Measurements from ENCODE around the gene UBE4B.

Gene UBE4B

DNA sequence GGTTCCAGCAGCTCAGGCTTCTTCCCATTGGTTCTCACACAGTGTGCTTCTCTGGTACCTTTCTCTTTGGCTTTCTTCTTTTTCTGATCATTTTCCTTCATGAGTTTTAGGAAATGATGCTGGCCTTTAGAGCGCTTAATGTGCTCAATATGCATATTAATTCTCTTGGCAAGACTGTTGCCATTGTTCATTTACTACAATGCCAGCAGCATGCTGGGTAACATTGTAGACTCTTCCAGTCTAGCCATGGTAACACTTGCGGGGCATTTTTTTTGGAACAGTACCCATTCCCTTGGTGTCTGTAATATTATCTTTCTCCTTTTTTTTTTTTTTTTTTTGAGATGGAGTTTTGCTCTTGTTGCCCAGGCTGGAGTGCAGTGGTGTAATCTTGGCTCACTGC lies 21.7 kb downstream of the UBE4B start:
- no peak overlapping the region for H3K18ac ChIP-seq (ENCODE audit: low read length)
- no peak overlapping the region for H3K4me2 ChIP-seq (ENCODE audit: low read length)
- peaks cover 10% of the 10 kb centered on the region for H3K79me2 ChIP-seq (ENCODE audit: control insufficient read depth, insufficient read depth, low read length, poor library complexity)
- H2AK5ac ChIP-seq (ENCODE audit: low read length), result no peak overlapping the region
- H2BK5ac ChIP-seq (ENCODE audit: low read depth, low read length, poor library complexity), result no peak overlapping the region
- peaks cover 2% of the 10 kb centered on the region for H3K9me3 ChIP-seq (ENCODE audit: insufficient read depth, low read depth, low read length)
- no CpG with 5 or more reads among the region's 2 CpGs for WGBS (ENCODE audit: extremely low coverage, insufficient coverage, insufficient read length)
- H2BK12ac ChIP-seq (ENCODE audit: low read length), result no peak overlapping the region
- H3K4me1 ChIP-seq (ENCODE audit: control insufficient read depth in 1 of 2, insufficient read depth in 2 of 2, low read length in 2 of 2), result peaks cover 15 to 18% of the 10 kb centered on the region in 2 experiments
- H3K79me1 ChIP-seq (ENCODE audit: low read length), result peaks cover 7% of the 10 kb centered on the region
- H3K27me3 ChIP-seq (ENCODE audit: insufficient read depth, low read length), result no peaks in the 10 kb centered on the region
- H3K27ac ChIP-seq (ENCODE audit: low read depth, low read length), result no peak overlapping the region
- peaks cover 0 to 3% of the 10 kb centered on the region in 2 experiments for H3K36me3 ChIP-seq (ENCODE audit: control insufficient read depth in 1 of 2, insufficient read depth in 2 of 2, low read length in 2 of 2)
- H4K12ac ChIP-seq (ENCODE audit: low read depth, low read length), result no peak overlapping the region
- no peak overlapping the region for H3K23ac ChIP-seq (ENCODE audit: low read length)
- no peak for DNase-seq
- no peak overlapping the region for H3K9ac ChIP-seq (ENCODE audit: low read length)
- H4K91ac ChIP-seq (ENCODE audit: low read depth, low read length), result no peak overlapping the region
- no peak overlapping the region for H2BK120ac ChIP-seq (ENCODE audit: insufficient read depth, low read length, poor library complexity)
- no peak overlapping the region for H3K4me3 ChIP-seq (ENCODE audit: low read depth, low read length)
- H4K8ac ChIP-seq (ENCODE audit: low read depth, low read length), result no peak overlapping the region
- no peak overlapping the region for H3K4ac ChIP-seq (ENCODE audit: low read depth, low read length)
- H3K14ac ChIP-seq (ENCODE audit: low read length), result no peak overlapping the region
- no peak overlapping the region for H2AFZ ChIP-seq (ENCODE audit: insufficient read depth, low read length, poor library complexity)

GRCh38 chr1:10056599-10056987 lies 23.8 kb downstream of the UBE4B start:
- Histone ChIP-seq H3K36me3 (ENCODE audit: control insufficient read depth in 1 of 2, insufficient read depth in 2 of 2, low read length in 2 of 2) (peaks cover 0 to 3% of the 10 kb centered on the region in 2 experiments), H4K12ac (ENCODE audit: low read depth, low read length) (no peak overlapping the region), H3K79me2 (ENCODE audit: control insufficient read depth, insufficient read depth, low read length, poor library complexity) (peaks cover 12% of the 10 kb centered on the region), H3K4me3 (ENCODE audit: low read depth, low read length) (no peak overlapping the region), H4K8ac (ENCODE audit: low read depth, low read length) (no peak overlapping the region), H3K27me3 (ENCODE audit: insufficient read depth, low read length) (no peaks in the 10 kb centered on the region), H4K91ac (ENCODE audit: low read depth, low read length) (peak overlapping the region; percentile 48), H3K79me1 (ENCODE audit: low read length) (peaks cover 11% of the 10 kb centered on the region), H3K4me2 (ENCODE audit: low read length) (no peak overlapping the region), H3K4ac (ENCODE audit: low read depth, low read length) (no peak overlapping the region), H3K14ac (ENCODE audit: low read length) (no peak overlapping the region), H2AFZ (ENCODE audit: insufficient read depth, low read length, poor library complexity) (no peak overlapping the region), H3K4me1 (ENCODE audit: control insufficient read depth in 1 of 2, insufficient read depth in 2 of 2, low read length in 2 of 2) (peaks cover 20 to 23% of the 10 kb centered on the region in 2 experiments), H3K27ac (ENCODE audit: low read depth, low read length) (no peak overlapping the region), H2BK12ac (ENCODE audit: low read length) (no peak overlapping the region), H3K9ac (ENCODE audit: low read length) (no peak overlapping the region), H3K23ac (ENCODE audit: low read length) (no peak overlapping the region), H2BK5ac (ENCODE audit: low read depth, low read length, poor library complexity) (no peak overlapping the region), H3K18ac (ENCODE audit: low read length) (no peak overlapping the region), H3K9me3 (ENCODE audit: insufficient read depth, low read depth, low read length) (peaks cover 2% of the 10 kb centered on the region), H2BK120ac (ENCODE audit: insufficient read depth, low read length, poor library complexity) (peak overlapping the region; percentile 15), H2AK5ac (ENCODE audit: low read length) (peak overlapping the region; percentile 5)
- DNase-seq, result no peak
- WGBS (ENCODE audit: extremely low coverage, insufficient coverage, insufficient read length), result no CpG with 5 or more reads among the region's 4 CpGs

DNA sequence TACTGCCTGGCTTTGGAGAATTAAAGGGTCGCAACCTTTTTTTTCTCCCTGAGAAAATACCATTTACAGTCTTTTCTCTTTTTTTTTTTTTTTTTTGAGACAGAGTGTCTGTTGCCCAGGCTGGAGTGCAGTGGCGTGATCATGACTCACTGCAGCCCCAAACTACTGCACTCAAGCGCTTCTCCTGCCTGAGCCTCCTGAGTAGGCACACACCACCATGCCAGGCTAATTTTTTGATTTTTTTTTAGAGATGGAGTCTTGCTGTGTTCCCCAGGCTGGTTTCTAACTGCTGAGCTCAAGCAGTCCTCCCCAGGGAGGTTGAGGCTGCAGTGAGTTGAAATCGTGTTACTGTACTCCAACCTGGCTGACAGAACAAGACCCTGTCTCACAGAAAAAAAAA lies 24.6 kb downstream of the UBE4B start:
- Histone ChIP-seq H4K91ac (ENCODE audit: low read depth, low read length) (no peak overlapping the region), H4K8ac (ENCODE audit: low read depth, low read length) (no peak overlapping the region), H3K23ac (ENCODE audit: low read length) (no peak overlapping the region), H4K12ac (ENCODE audit: low read depth, low read length) (no peak overlapping the region), H3K79me1 (ENCODE audit: low read length) (peaks cover 11% of the 10 kb centered on the region), H3K4me3 (ENCODE audit: low read depth, low read length) (no peak overlapping the region), H2BK12ac (ENCODE audit: low read length) (no peak overlapping the region), H3K4me1 (ENCODE audit: control insufficient read depth in 1 of 2, insufficient read depth in 2 of 2, low read length in 2 of 2) (peaks cover 20 to 23% of the 10 kb centered on the region in 2 experiments), H3K18ac (ENCODE audit: low read length) (peak overlapping the region; percentile 43), H2BK5ac (ENCODE audit: low read depth, low read length, poor library complexity) (no peak overlapping the region), H2AFZ (ENCODE audit: insufficient read depth, low read length, poor library complexity) (no peak overlapping the region), H3K4me2 (ENCODE audit: low read length) (no peak overlapping the region), H3K79me2 (ENCODE audit: control insufficient read depth, insufficient read depth, low read length, poor library complexity) (peaks cover 12% of the 10 kb centered on the region), H3K9me3 (ENCODE audit: insufficient read depth, low read depth, low read length) (peaks cover 2% of the 10 kb centered on the region), H3K14ac (ENCODE audit: low read length) (no peak overlapping the region), H3K27me3 (ENCODE audit: insufficient read depth, low read length) (no peaks in the 10 kb centered on the region), H3K27ac (ENCODE audit: low read depth, low read length) (no peak overlapping the region), H3K4ac (ENCODE audit: low read depth, low read length) (peak overlapping the region; percentile 32), H2AK5ac (ENCODE audit: low read length) (no peak overlapping the region), H3K9ac (ENCODE audit: low read length) (no peak overlapping the region), H2BK120ac (ENCODE audit: insufficient read depth, low read length, poor library complexity) (peak overlapping the region; percentile 37), H3K36me3 (ENCODE audit: control insufficient read depth in 1 of 2, insufficient read depth in 2 of 2, low read length in 2 of 2) (peaks cover 0 to 3% of the 10 kb centered on the region in 2 experiments)
- no CpG with 5 or more reads among the region's 4 CpGs for WGBS (ENCODE audit: extremely low coverage, insufficient coverage, insufficient read length)
- peak in 1 of 2 donors; percentile 26 for DNase-seq

- H3K9me3 ChIP-seq (ENCODE audit: insufficient read depth, low read depth, low read length), result peaks cover 2% of the 10 kb centered on the region
- H3K9ac ChIP-seq (ENCODE audit: low read length), result no peak overlapping the region
- peaks cover 12% of the 10 kb centered on the region for H3K79me2 ChIP-seq (ENCODE audit: control insufficient read depth, insufficient read depth, low read length, poor library complexity)
- no CpG with 5 or more reads among the region's 5 CpGs for WGBS (ENCODE audit: extremely low coverage, insufficient coverage, insufficient read length)
- peak overlapping the region; percentile 66 for H4K91ac ChIP-seq (ENCODE audit: low read depth, low read length)
- no peak overlapping the region for H4K12ac ChIP-seq (ENCODE audit: low read depth, low read length)
- no peak overlapping the region for H2AK5ac ChIP-seq (ENCODE audit: low read length)
- peak overlapping the region; percentile 65 for H2BK12ac ChIP-seq (ENCODE audit: low read length)
- peak overlapping the region; percentile 29 for H4K8ac ChIP-seq (ENCODE audit: low read depth, low read length)
- H3K36me3 ChIP-seq (ENCODE audit: control insufficient read depth in 1 of 2, insufficient read depth in 2 of 2, low read length in 2 of 2), result peaks cover 0 to 3% of the 10 kb centered on the region in 2 experiments
- H3K14ac ChIP-seq (ENCODE audit: low read length), result peak overlapping the region; percentile 53
- H3K79me1 ChIP-seq (ENCODE audit: low read length), result peaks cover 11% of the 10 kb centered on the region
- H3K4me1 ChIP-seq (ENCODE audit: control insufficient read depth in 1 of 2, insufficient read depth in 2 of 2, low read length in 2 of 2), result peaks cover 20 to 23% of the 10 kb centered on the region in 2 experiments
- peak overlapping the region; percentile 46 for H3K18ac ChIP-seq (ENCODE audit: low read length)
- H2AFZ ChIP-seq (ENCODE audit: insufficient read depth, low read length, poor library complexity), result no peak overlapping the region
- no peak overlapping the region for H3K27ac ChIP-seq (ENCODE audit: low read depth, low read length)
- peak in 1 of 2 donors; percentile 25 for DNase-seq
- H2BK5ac ChIP-seq (ENCODE audit: low read depth, low read length, poor library complexity), result peak overlapping the region; percentile 19
- no peak overlapping the region for H3K23ac ChIP-seq (ENCODE audit: low read length)
- peak overlapping the region; percentile 68 for H2BK120ac ChIP-seq (ENCODE audit: insufficient read depth, low read length, poor library complexity)
- no peak overlapping the region for H3K4me3 ChIP-seq (ENCODE audit: low read depth, low read length)
- peak overlapping the region; percentile 73 for H3K4ac ChIP-seq (ENCODE audit: low read depth, low read length)
- H3K4me2 ChIP-seq (ENCODE audit: low read length), result no peak overlapping the region
- H3K27me3 ChIP-seq (ENCODE audit: insufficient read depth, low read length), result no peaks in the 10 kb centered on the region
Observed at GRCh38 chr1:10057796-10058195, 25.0 kb downstream of the UBE4B start.
